ENCODE data around the gene FOXR1. TPM values are rescaled to one million over a fixed set of nuclear protein-coding genes. Genes with fewer than 3 reads are reported as not detected.

Gene FOXR1, protein sequence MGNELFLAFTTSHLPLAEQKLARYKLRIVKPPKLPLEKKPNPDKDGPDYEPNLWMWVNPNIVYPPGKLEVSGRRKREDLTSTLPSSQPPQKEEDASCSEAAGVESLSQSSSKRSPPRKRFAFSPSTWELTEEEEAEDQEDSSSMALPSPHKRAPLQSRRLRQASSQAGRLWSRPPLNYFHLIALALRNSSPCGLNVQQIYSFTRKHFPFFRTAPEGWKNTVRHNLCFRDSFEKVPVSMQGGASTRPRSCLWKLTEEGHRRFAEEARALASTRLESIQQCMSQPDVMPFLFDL
- total RNA-seq: not detected in 2 replicates

DNA sequence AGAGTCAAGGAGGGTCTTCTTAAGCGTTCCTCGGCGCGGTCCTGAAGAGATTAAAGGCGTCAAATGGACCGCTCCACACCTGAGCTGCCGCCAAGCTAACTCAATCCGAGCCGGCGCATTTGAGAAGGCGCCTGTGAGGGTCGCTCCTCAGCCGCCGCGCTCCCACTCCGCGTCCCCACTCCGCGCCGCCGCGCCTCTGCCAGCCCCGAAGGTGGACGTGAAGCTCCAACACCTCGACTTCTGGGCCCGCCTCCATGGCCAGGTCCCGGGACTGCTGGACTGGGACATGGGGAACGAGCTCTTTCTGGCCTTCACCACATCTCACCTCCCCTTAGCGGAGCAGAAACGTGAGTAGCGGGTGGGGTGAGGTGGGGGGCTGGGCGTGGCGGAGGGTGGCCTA, at the start of gene FOXR1:
Gene FOXR1 (plus strand): TSS at position 116 of the 400 bp plus-strand sequence. CDS start 171 bp downstream, at position 287.

DNA sequence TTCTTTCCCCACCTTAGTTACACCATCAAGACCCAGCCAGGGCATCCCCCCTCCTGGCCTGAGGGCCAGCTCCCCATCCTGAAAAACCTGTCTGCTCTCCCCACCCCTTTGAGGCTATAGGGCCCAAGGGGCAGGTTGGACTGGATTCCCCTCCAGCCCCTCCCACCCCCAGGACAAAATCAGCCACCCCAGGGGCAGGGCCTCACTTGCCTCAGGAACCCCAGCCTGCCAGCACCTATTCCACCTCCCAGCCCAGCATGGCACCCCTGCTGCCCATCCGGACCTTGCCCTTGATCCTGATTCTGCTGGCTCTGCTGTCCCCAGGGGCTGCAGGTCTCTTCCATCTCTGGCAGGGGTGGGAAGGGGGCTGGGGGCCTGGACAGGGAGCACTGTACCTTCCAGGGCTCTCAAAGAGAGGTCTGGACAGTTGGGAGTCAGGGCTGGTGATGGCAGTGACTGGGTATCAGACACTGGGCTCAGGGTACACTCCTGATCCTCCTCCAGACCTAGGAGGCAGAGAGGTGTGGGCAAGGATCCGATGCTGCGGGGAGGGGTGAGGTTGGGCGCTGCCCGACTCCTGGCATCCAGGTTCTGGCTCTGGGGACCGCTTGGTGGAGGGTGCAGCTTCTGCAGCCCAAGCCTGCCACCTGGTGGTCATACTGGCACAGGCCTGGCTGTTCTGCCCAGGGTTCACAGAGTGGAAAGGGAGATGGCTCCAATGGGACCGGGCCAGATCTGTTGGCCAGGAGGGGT, 15.3 kb upstream of the FOXR1 start, which contains the start of gene UPK2:
Gene UPK2 (plus strand): TSS at position 205 of the 753 bp plus-strand sequence. CDS start 53 bp downstream, at position 258.

DNA sequence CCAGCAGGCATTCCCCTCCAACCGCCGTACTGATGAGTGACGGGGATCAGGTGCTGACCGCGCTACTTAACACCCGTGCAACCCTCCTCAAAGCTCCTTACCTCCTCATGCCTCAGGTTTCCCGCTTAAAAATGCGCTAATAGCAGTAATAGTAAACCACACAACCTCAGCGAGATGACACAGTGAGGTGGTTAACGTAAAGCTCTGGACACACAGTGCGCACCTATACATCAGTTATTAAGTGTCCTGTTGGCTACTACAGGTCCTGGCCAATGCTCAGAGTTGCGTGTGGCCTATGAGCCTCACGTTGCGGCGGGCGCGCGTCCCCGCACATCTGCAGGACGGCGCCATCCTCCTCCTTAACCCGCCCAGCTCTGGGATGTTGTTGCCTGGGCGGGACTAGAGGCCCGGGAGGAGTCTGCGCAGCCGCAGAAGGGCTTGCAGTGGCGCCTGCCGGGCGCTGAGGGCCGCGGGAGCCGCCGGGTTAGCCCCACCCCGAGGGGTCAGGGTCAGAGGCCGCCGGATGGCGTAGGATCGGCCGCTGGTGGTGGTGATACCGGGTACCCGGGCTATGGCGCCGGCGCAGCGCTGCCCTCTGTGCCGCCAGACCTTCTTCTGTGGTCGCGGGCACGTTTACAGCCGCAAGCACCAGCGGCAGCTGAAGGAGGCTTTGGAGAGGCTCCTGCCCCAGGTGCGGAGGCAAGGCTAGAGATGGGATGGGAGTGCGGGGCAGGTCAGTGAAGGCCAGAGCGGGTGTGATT, 26.2 kb downstream of the FOXR1 start, which contains the start of gene CENATAC:
Gene CENATAC (plus strand): TSS at position 512 of the 761 bp plus-strand sequence. CDS start 60 bp downstream, at position 572.

DNA sequence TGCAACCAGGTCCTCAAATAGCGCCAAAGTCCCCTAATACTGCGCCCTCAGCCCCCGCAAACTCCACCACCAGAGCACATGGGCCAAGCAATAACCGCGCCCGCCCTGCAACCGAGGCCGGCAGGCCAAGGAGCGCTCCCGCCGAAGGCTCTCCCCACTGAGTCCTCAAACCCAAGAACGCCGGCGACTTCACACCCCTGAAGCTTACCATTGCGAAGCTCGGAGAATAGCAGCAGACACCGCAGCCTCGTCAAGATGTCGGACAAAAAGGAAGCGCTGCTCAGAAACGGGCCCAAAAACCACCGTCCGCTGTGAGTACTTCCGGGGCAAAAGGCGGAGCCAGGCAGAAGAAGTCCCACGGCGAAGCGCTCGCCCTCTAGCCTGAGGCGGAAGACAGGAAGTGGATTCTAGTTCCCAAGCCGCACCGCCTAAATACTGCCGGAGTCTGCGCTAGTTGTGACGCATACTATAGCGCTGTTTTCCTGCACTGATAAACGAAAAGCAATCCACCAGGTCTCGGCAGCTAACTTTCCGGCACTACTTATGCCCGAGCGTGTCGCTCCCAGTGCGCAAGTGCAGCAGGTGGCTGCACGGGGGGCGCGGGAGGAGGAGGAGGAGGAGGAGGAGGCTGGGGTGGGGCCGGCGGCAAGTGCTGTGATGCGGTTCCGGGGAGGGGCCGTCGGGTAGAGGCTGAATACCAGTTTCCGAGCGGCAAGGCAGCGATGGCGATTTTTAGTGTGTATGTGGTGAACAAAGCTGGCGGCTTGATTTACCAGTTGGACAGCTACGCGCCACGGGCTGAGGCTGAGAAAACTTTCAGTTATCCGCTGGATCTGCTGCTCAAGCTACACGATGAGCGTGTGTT, 46.7 kb downstream of the FOXR1 start, which contains the start of the genes RPS25 and TRAPPC4:
Gene RPS25 (minus strand): TSS at position 270 of the 865 bp plus-strand sequence. CDS start 59 bp downstream, at position 211.
Gene TRAPPC4 (plus strand): TSS at position 693 of the 865 bp plus-strand sequence. CDS start 30 bp downstream, at position 723.

DNA sequence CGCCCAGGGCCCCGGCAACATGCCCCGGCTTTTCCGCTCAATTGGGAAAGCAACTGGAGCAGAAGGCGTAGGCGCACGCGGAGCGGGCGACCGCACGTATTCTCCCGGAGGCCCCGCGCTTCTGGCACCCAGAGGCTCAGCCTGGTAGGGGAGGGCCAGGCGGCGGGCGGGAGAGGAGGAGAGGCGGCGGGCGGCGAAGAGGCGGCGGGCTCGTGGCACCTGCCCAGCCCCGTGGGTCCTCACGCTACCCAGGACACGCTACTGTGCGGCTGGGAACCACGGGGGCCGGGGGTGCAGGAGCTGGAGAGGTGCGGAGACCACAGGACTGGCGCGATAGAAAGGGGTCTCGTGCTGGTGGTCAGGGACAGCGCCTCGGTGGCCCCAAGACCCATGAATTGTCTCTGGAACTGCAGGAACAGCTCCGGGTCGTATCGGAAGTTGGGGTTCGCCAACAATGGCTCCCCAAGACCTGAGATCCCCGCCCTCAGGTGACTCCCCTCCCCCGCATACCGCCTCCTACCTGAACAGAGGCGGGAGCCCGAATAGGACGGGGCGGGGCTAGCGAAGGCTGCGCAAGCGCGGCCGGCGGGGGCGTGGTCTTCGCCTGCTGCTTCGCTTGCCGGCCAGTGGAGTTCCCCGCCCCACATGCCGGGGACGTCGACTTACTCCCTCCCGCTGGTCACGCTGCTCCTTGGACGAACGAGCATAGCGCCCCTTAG, 58.9 kb downstream of the FOXR1 start, which contains the start of gene SLC37A4:
Gene SLC37A4 (minus strand): TSS at position 549 of the 719 bp plus-strand sequence.

Other genes starting within 250 kb of the FOXR1 start
- gene DDX6, start 180.6 kb upstream of the FOXR1 start, total RNA-seq: 81.0 and 95.3 TPM in 2 replicates
- gene CXCR5, start 87.9 kb upstream of the FOXR1 start, total RNA-seq: under 0.01 TPM in 1 of 2 replicates, not detected in the other
- gene BCL9L, start 45.8 kb upstream of the FOXR1 start, total RNA-seq: 22.4 and 30.1 TPM in 2 replicates
- not detected in 2 replicates for gene UPK2, start 15.5 kb upstream of the FOXR1 start, total RNA-seq
- 10.7 and 13.5 TPM in 2 replicates for gene CENATAC, start 26.4 kb downstream of the FOXR1 start, total RNA-seq
- 2,545 and 3,713 TPM in 2 replicates for gene RPS25, start 46.6 kb downstream of the FOXR1 start, total RNA-seq
- 65.6 and 88.4 TPM in 2 replicates for gene TRAPPC4, start 47.0 kb downstream of the FOXR1 start, total RNA-seq
- 16.4 and 19.3 TPM in 2 replicates for gene SLC37A4, start 59.1 kb downstream of the FOXR1 start, total RNA-seq
- 106 and 158 TPM in 2 replicates for gene HYOU1, start 85.4 kb downstream of the FOXR1 start, total RNA-seq
- gene VPS11, start 96.1 kb downstream of the FOXR1 start, total RNA-seq: 19.0 and 19.6 TPM in 2 replicates
- 17.4 and 21.3 TPM in 2 replicates for gene HMBS, start 113.1 kb downstream of the FOXR1 start, total RNA-seq
- 20.2 and 27.5 TPM in 2 replicates for gene DPAGT1, start 130.1 kb downstream of the FOXR1 start, total RNA-seq
- 1.4 and 1.9 TPM in 2 replicates for gene C2CD2L, start 135.6 kb downstream of the FOXR1 start, total RNA-seq
- gene HINFP, start 149.8 kb downstream of the FOXR1 start, total RNA-seq: 13.0 and 27.5 TPM in 2 replicates
- gene ABCG4, start 177.3 kb downstream of the FOXR1 start, total RNA-seq: not detected in 2 replicates
- gene NLRX1, start 197.0 kb downstream of the FOXR1 start, total RNA-seq: 24.5 and 27.0 TPM in 2 replicates
- not detected in 2 replicates for gene NHERF4, start 213.7 kb downstream of the FOXR1 start, total RNA-seq
- 9.0 and 9.6 TPM in 2 replicates for gene CBL, start 234.6 kb downstream of the FOXR1 start, total RNA-seq

Measured in tracheal epithelial cell (primary cell).